ENCODE measurements around the gene CACNB2. TPM values are rescaled to one million over a fixed set of nuclear protein-coding genes. Genes with fewer than 3 reads are reported as not detected.

CACNB2 gene
- total and polyA plus RNA-seq, 2 of the 13 experiments (the other 11 are each of a cell fraction or from before 2014, with no cell fraction given) = not detected

DNA sequence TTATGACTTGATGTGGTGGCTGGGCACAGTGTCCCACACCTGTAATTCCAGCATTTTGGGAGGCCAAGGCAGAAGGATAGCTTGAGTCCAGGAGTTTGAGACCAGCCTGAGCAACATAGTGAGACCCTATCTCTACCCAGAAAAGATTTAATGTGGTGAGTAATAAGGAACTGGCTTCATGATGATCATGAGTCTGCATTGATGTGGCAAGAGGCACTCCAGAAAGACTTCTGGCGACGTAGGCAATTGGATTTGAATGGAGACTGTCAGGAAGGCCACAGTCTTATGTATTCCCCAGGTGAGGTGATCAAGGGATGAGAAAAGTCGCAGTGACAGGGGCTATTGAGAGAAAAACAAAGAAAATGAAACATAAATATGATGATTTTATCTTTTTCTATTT is 138.0 kb downstream of the CACNB2 start:
- Histone ChIP-seq H4K20me1 (ENCODE audit: insufficient read depth, low read length) (no peaks in the 10 kb centered on the region), H3K79me2 (ENCODE audit: insufficient read depth, low read length) (no peaks in the 10 kb centered on the region), H3K4me3 (replicated peaks in 1 of 3; ENCODE audit: insufficient read depth in 1 of 3, low read depth in 2 of 3, low read length in 3 of 3) (no peak overlapping the region), H3K27me3 (ENCODE audit: control insufficient read depth in 1 of 2, insufficient read depth in 2 of 2, low read length in 2 of 2) (no peaks in the 10 kb centered on the region), H3K9me3 (ENCODE audit: low read length) (no peaks in the 10 kb centered on the region), H3K27ac (ENCODE audit: extremely low read length, insufficient read depth, low read length) (no peak overlapping the region), H3K4me2 (ENCODE audit: low read depth, low read length) (no peak overlapping the region), H3K4me1 (ENCODE audit: insufficient read depth, low read length) (no peaks in the 10 kb centered on the region), H3K36me3 (replicated peaks in 1 of 2; ENCODE audit: control insufficient read depth in 1 of 2, insufficient read depth in 2 of 2, low read length in 2 of 2) (no peaks in the 10 kb centered on the region), H3K9ac (ENCODE audit: insufficient read depth, low read depth, low read length) (no peak overlapping the region), H2AFZ (ENCODE audit: low read length) (no peak overlapping the region)
- CTCF ChIA-PET (ENCODE audit: low intra/inter-chr PET ratio, low total read pairs) = no interaction called here
- 24% methylated on average over 3 of the region's 3 CpGs for WGBS (ENCODE audit: low lambda C conversion rate)
- DNase-seq (ENCODE audit: low spot score) = no peak
- no TSS peak for BruUV-seq (replicated peaks)
- ATAC-seq = no peak
- in situ Hi-C loops (cut with HindIII; ENCODE audit: extremely low pct_ligation_motif_present, low pct_unique_long_range_greater_than_20kb) (no loop called here), intact Hi-C loops (cut with micrococcal nuclease; ENCODE audit: unreplicated experiment) (no loop called here)
- no peak for TF ChIP-seq ZNF234 (CRISPR knock-in tag; conservative IDR thresholded peaks at IDR 0.05)
- no peak for FAIRE-seq
- POLR2A ChIA-PET = no interaction called here

DNA sequence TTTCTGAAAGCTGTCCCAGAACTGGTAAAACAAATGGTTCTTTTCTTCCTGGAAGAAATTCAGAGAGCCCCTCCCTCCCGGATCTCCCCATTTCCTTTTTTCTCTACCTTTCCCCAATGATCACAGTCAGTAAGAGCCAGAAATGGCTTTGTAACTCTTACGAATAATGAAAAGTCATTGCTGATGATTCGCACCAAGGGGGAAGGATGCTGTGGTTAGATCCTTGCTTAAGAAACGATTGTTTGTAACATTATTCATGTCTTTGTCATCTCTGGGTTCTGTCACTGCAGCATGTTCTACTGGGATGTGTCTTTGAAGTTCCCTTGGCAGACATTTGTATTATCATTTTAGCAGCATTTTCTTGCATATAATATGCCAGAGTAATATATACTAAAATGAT is 138.9 kb downstream of the CACNB2 start:
- in situ Hi-C loops (cut with HindIII; ENCODE audit: extremely low pct_ligation_motif_present, low pct_unique_long_range_greater_than_20kb) = no loop called here
- FAIRE-seq (no peak), ATAC-seq (no peak), DNase-seq (ENCODE audit: low spot score) (no peak)
- Histone ChIP-seq H3K79me2 (ENCODE audit: insufficient read depth, low read length) (no peaks in the 10 kb centered on the region), H3K9me3 (ENCODE audit: low read length) (no peaks in the 10 kb centered on the region), H3K4me3 (replicated peaks in 1 of 3; ENCODE audit: insufficient read depth in 1 of 3, low read depth in 2 of 3, low read length in 3 of 3) (no peak overlapping the region), H3K36me3 (replicated peaks in 1 of 2; ENCODE audit: control insufficient read depth in 1 of 2, insufficient read depth in 2 of 2, low read length in 2 of 2) (no peaks in the 10 kb centered on the region), H3K4me1 (ENCODE audit: insufficient read depth, low read length) (no peaks in the 10 kb centered on the region), H4K20me1 (ENCODE audit: insufficient read depth, low read length) (no peaks in the 10 kb centered on the region), H3K9ac (ENCODE audit: insufficient read depth, low read depth, low read length) (no peak overlapping the region), H2AFZ (ENCODE audit: low read length) (no peak overlapping the region), H3K27ac (ENCODE audit: extremely low read length, insufficient read depth, low read length) (no peak overlapping the region), H3K4me2 (ENCODE audit: low read depth, low read length) (no peak overlapping the region), H3K27me3 (ENCODE audit: control insufficient read depth in 1 of 2, insufficient read depth in 2 of 2, low read length in 2 of 2) (no peaks in the 10 kb centered on the region)
- 33% methylated on average over 4 of the region's 4 CpGs for WGBS (ENCODE audit: low lambda C conversion rate)
- TF ChIP-seq, protein P1, sequence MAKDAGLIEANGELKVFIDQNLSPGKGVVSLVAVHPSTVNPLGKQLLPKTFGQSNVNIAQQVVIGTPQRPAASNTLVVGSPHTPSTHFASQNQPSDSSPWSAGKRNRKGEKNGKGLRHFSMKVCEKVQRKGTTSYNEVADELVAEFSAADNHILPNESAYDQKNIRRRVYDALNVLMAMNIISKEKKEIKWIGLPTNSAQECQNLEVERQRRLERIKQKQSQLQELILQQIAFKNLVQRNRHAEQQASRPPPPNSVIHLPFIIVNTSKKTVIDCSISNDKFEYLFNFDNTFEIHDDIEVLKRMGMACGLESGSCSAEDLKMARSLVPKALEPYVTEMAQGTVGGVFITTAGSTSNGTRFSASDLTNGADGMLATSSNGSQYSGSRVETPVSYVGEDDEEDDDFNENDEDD (CRISPR knock-in tag; IDR thresholded peaks at IDR 0.05; ENCODE audit: borderline replicate concordance) = no peak
- TF ChIP-seq, protein P2, sequence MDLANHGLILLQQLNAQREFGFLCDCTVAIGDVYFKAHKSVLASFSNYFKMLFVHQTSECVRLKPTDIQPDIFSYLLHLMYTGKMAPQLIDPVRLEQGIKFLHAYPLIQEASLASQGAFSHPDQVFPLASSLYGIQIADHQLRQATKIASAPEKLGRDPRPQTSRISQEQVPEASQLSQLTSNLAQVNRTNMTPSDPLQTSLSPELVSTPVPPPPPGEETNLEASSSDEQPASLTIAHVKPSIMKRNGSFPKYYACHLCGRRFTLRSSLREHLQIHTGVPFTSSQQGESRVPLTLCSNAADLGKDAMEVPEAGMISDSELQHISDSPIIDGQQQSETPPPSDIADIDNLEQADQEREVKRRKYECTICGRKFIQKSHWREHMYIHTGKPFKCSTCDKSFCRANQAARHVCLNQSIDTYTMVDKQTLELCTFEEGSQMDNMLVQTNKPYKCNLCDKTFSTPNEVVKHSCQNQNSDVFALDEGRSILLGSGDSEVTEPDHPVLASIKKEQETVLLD (CRISPR knock-in tag; IDR thresholded peaks at IDR 0.05; ENCODE audit: low read depth) = no peak
- TF ChIP-seq, protein P3, sequence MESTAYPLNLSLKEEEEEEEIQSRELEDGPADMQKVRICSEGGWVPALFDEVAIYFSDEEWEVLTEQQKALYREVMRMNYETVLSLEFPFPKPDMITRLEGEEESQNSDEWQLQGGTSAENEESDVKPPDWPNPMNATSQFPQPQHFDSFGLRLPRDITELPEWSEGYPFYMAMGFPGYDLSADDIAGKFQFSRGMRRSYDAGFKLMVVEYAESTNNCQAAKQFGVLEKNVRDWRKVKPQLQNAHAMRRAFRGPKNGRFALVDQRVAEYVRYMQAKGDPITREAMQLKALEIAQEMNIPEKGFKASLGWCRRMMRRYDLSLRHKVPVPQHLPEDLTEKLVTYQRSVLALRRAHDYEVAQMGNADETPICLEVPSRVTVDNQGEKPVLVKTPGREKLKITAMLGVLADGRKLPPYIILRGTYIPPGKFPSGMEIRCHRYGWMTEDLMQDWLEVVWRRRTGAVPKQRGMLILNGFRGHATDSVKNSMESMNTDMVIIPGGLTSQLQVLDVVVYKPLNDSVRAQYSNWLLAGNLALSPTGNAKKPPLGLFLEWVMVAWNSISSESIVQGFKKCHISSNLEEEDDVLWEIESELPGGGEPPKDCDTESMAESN (CRISPR knock-in tag; conservative IDR thresholded peaks at IDR 0.05) = no peak
- TF ChIP-seq ZNF383 (CRISPR knock-in tag; IDR thresholded peaks at IDR 0.05; ENCODE audit: borderline replicate concordance) (no peak), REXO4 (CRISPR knock-in tag; IDR thresholded peaks at IDR 0.05; ENCODE audit: borderline replicate concordance) (no peak)
- no TSS peak for BruUV-seq (replicated peaks)
- ChIA-PET CTCF (ENCODE audit: low intra/inter-chr PET ratio, low total read pairs) (no interaction called here), POLR2A (no interaction called here)
- intact Hi-C loops (cut with micrococcal nuclease; ENCODE audit: unreplicated experiment) = no loop called here
